ENCODE measurements around the gene BEST4.

GRCh38 chr1:44739307-44740178, 48.4 kb downstream of the BEST4 start, which contains the start of gene KIF2C:
- TF ChIP-seq, protein P1, sequence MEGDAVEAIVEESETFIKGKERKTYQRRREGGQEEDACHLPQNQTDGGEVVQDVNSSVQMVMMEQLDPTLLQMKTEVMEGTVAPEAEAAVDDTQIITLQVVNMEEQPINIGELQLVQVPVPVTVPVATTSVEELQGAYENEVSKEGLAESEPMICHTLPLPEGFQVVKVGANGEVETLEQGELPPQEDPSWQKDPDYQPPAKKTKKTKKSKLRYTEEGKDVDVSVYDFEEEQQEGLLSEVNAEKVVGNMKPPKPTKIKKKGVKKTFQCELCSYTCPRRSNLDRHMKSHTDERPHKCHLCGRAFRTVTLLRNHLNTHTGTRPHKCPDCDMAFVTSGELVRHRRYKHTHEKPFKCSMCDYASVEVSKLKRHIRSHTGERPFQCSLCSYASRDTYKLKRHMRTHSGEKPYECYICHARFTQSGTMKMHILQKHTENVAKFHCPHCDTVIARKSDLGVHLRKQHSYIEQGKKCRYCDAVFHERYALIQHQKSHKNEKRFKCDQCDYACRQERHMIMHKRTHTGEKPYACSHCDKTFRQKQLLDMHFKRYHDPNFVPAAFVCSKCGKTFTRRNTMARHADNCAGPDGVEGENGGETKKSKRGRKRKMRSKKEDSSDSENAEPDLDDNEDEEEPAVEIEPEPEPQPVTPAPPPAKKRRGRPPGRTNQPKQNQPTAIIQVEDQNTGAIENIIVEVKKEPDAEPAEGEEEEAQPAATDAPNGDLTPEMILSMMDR (conservative IDR thresholded peaks at IDR 0.05), result no peak
- no peak for TF ChIP-seq ZFX (IDR thresholded peaks at IDR 0.05)

Measured in C4-2B (cell line).